Measurements from ENCODE around the gene HDAC4.

Gene HDAC4

DNA sequence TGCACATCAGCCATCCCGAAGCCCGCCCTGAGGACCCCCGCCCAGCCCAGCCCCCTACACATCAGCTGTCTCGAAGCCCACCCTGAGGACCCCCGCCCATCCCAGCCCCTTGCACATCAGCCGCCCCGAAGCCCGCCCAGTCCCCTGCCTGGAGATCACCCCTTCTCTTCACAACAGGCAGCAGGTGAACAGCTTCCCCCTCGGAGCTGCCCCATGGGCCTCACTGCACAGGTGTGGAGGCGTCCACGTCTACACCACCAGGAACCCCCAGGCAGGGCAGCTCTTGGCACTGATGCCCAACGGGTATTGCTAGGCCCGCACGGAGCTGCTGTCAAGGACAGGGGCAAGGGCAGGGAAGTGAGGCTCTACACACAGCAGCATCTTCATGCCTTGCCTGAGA lies 137.6 kb downstream of the HDAC4 start:
- Histone ChIP-seq H3K9ac (ENCODE audit: insufficient read length, low read depth) (no peak overlapping the region), H3K4me3 (ENCODE audit: insufficient read length, low read depth) (no peak overlapping the region), H3K4me1 (ENCODE audit: insufficient read depth, insufficient read length) (peaks cover 33% of the 10 kb centered on the region), H3K9me3 (ENCODE audit: insufficient read depth, low read length) (0 out of 2 replicates have a peak, but pooled peaks cover under 1% of the 10 kb centered on the region), H3K36me3 (ENCODE audit: insufficient read depth, insufficient read length, low read length) (peaks cover 3% of the 10 kb centered on the region), H3K27me3 (ENCODE audit: insufficient read depth, insufficient read length) (no peaks in the 10 kb centered on the region)
- TF ChIP-seq SUZ12 (IDR thresholded peaks at IDR 0.05; ENCODE audit: extremely low read depth, insufficient read depth, insufficient read length), result no peak
- no peak for TF ChIP-seq ZNF274 (IDR thresholded peaks at IDR 0.05; ENCODE audit: low read depth, low read length)
- TF ChIP-seq YY1 (IDR thresholded peaks at IDR 0.05; ENCODE audit: insufficient read depth, insufficient read length), result no peak
- no peak for DNase-seq (ENCODE audit: low read depth, low spot score)

DNA sequence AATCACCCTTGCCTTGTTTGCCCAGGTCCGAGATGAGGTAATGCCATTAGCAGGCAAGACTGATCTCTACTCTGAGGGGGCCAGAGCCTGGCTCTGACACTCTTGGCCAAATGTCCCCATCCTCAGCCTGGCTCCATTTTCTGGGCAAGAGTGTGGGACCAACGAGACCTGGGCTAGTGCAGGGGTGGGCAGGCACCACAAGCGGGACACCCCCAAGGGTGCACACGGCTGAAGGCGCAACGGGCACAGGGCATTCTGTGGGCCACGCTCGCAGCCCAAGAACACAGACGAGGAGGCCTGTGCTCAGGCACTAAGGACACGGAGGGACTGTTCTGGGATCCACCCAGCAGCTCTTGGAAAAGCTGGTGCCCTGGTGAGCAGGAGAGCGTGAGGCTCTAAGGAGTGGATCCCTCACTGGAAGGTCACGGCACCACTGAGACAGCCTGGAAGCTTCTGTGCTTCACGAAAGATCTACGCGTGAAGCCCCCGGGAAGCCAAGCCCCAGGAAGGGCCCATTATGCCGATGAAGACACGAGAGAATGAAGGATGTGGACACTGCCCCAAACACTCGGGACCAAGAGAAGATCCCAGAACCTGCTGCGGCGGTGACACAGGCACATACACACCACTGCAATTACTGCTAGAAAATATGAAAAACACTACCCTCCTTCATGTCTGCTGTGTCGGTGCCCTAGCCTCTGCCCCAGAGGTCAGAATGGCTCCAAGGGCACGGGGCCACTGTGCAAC lies 138.2 kb downstream of the HDAC4 start:
- Histone ChIP-seq H3K9ac (ENCODE audit: insufficient read length, low read depth) (no peak overlapping the region), H3K36me3 (ENCODE audit: insufficient read depth, insufficient read length, low read length) (peaks cover 3% of the 10 kb centered on the region), H3K27me3 (ENCODE audit: insufficient read depth, insufficient read length) (no peaks in the 10 kb centered on the region), H3K4me1 (ENCODE audit: insufficient read depth, insufficient read length) (peaks cover 33% of the 10 kb centered on the region), H3K9me3 (ENCODE audit: insufficient read depth, low read length) (peaks cover 6% of the 10 kb centered on the region; the same call in 1 of the 2 replicates), H3K4me3 (ENCODE audit: insufficient read length, low read depth) (no peak overlapping the region)
- no peak for TF ChIP-seq ZNF274 (IDR thresholded peaks at IDR 0.05; ENCODE audit: low read depth, low read length)
- no peak for TF ChIP-seq YY1 (IDR thresholded peaks at IDR 0.05; ENCODE audit: insufficient read depth, insufficient read length)
- TF ChIP-seq SUZ12 (IDR thresholded peaks at IDR 0.05; ENCODE audit: extremely low read depth, insufficient read depth, insufficient read length), result no peak
- no peak for DNase-seq (ENCODE audit: low read depth, low spot score)

DNA sequence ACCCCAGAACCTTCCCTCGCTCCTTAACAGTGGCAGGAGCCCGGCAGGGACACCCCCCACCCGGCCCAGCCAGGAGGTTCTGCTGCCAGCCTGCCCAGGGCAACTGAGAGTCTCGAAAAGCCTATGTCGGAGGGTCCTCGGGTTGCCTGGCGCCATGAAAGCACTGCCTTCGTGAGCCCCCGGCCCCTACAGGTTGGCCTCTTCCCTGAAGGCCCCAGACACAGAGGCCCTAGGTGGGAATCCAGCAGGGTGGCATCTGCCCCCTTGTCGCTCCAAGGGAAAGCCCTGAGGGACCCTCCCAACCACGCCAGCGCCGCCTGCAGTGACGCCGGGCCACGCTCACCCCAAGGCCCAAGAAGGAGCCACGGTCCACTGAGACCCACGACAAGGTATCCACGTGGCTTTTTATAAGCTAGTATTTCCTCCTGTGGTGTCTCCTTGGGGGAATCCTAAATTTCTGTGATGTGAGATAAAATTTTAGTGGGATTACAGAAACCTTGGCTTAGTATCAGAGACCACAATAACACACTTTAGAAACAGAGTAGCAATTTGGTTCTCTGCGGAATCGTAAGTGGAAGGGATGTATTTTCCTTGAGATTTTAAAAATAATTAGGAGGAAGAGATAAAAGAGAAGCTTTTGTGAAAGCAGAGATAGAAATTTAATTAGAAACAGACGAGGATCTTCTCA lies 138.9 kb downstream of the HDAC4 start:
- Histone ChIP-seq H3K9me3 (ENCODE audit: insufficient read depth, low read length) (peaks cover 11% of the 10 kb centered on the region; the same call in 1 of the 2 replicates), H3K9ac (ENCODE audit: insufficient read length, low read depth) (no peak overlapping the region), H3K4me1 (ENCODE audit: insufficient read depth, insufficient read length) (peaks cover 27% of the 10 kb centered on the region), H3K36me3 (ENCODE audit: insufficient read depth, insufficient read length, low read length) (peaks cover 3% of the 10 kb centered on the region), H3K27me3 (ENCODE audit: insufficient read depth, insufficient read length) (no peaks in the 10 kb centered on the region), H3K4me3 (ENCODE audit: insufficient read length, low read depth) (no peak overlapping the region)
- DNase-seq (ENCODE audit: low read depth, low spot score), result no peak
- TF ChIP-seq SUZ12 (IDR thresholded peaks at IDR 0.05; ENCODE audit: extremely low read depth, insufficient read depth, insufficient read length) (no peak), ZNF274 (IDR thresholded peaks at IDR 0.05; ENCODE audit: low read depth, low read length) (no peak), YY1 (IDR thresholded peaks at IDR 0.05; ENCODE audit: insufficient read depth, insufficient read length) (no peak)

DNA sequence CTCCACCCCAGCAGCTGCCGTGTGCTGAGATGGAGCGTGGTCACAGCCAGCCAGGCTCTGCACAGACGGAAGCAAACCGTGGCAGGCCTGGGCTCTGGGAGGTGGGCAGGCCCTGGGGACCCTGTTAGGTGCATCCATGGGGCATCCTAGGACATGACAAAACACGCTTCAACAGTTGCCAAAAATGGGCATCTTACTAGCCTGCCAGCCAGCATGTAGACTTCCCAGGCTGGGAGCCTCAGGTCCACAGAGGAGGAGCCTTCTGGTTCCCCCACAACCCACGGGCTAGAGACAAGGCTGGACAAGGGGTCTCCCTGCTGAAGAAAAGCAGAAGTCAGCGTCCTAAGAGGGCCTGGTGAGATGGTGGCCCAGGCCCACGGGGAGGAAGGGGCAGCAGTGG lies 139.5 kb downstream of the HDAC4 start:
- no peak for DNase-seq (ENCODE audit: low read depth, low spot score)
- no peak overlapping the region for H3K4me3 ChIP-seq (ENCODE audit: insufficient read length, low read depth)
- H3K27me3 ChIP-seq (ENCODE audit: insufficient read depth, insufficient read length), result no peaks in the 10 kb centered on the region
- H3K36me3 ChIP-seq (ENCODE audit: insufficient read depth, insufficient read length, low read length), result peaks cover 3% of the 10 kb centered on the region
- H3K9me3 ChIP-seq (ENCODE audit: insufficient read depth, low read length), result peaks cover 11% of the 10 kb centered on the region; the same call in 1 of the 2 replicates
- peaks cover 24% of the 10 kb centered on the region for H3K4me1 ChIP-seq (ENCODE audit: insufficient read depth, insufficient read length)
- H3K9ac ChIP-seq (ENCODE audit: insufficient read length, low read depth), result no peak overlapping the region
- no peak for TF ChIP-seq ZNF274 (IDR thresholded peaks at IDR 0.05; ENCODE audit: low read depth, low read length)
- no peak for TF ChIP-seq SUZ12 (IDR thresholded peaks at IDR 0.05; ENCODE audit: extremely low read depth, insufficient read depth, insufficient read length)
- no peak for TF ChIP-seq YY1 (IDR thresholded peaks at IDR 0.05; ENCODE audit: insufficient read depth, insufficient read length)

DNA sequence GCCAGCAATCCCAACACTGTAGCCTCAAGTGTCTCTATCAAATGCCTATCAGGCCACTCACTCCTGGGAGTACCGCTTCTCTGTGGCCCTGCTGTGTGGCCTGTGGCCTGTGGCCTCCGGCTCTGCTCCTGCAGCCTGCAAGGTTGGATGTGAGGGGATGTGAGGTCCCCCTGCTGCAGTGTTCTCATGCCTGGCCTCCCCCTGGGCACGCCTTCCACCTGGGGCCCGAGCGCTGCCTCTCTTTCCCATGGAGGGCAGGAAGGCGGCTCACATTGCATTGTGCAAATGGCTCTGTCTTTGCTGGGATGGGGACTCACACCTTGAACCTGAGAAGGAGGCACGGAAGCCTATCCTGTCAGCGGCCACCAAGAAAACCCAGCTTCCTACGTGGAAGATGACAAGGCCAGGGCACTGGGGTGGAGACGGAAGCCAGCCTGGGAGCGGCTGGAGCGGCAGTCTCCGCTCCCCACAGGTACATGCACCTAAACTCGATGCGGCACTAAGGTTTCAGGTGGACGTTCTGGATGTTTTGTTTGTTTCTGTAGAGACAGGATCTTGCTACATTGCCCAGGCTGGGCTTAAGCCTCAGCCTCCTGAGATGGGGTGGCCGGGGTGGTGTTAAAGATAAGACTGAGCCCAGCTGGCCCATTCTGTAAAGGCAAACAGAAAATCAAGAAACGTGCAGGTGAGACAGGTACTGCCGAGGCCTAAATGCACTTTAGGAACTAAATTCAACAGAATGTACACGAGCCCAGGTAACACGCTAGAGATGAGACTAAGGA lies 140.1 kb downstream of the HDAC4 start:
- Histone ChIP-seq H3K4me1 (ENCODE audit: insufficient read depth, insufficient read length) (peaks cover 18% of the 10 kb centered on the region), H3K4me3 (ENCODE audit: insufficient read length, low read depth) (no peak overlapping the region), H3K27me3 (ENCODE audit: insufficient read depth, insufficient read length) (no peaks in the 10 kb centered on the region), H3K9ac (ENCODE audit: insufficient read length, low read depth) (no peak overlapping the region), H3K36me3 (ENCODE audit: insufficient read depth, insufficient read length, low read length) (peaks cover 3% of the 10 kb centered on the region), H3K9me3 (ENCODE audit: insufficient read depth, low read length) (peaks cover 11% of the 10 kb centered on the region; the same call in 1 of the 2 replicates)
- TF ChIP-seq SUZ12 (IDR thresholded peaks at IDR 0.05; ENCODE audit: extremely low read depth, insufficient read depth, insufficient read length), result no peak
- no peak for TF ChIP-seq YY1 (IDR thresholded peaks at IDR 0.05; ENCODE audit: insufficient read depth, insufficient read length)
- TF ChIP-seq ZNF274 (IDR thresholded peaks at IDR 0.05; ENCODE audit: low read depth, low read length), result no peak
- DNase-seq (ENCODE audit: low read depth, low spot score), result no peak

DNA sequence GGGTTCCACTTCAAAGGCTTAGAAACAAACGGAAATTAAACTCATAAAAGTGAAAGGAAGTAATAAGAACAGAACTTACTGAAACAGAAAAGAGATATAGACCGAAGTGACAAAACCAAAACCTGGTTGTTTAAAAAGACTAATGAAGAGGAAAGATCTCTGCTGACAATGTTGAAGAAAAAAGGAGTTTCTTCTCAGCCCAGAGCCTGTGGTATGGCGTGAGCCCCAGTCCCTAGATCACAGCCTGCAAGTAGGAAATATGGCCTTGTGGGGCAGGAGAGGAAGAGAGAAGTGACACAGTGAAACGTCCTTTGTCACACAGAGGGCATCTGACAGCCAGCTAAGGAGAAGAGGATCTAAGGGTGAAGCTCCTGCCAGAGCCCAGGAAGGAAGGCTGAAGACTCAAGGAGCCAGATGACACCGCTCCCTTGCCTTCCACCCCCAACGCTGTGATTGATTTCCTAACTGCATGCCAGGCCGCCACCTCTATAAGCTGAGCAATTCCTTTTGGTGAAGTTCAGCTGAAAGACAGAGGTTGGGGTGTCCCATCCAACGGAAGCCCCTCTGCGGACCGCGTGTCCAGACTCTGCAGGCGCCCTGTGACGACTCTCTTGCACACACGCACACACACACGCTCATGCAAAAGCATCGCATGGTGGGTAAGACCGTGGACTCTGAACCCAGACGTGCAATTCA lies 141.1 kb downstream of the HDAC4 start:
- H3K9ac ChIP-seq (ENCODE audit: insufficient read length, low read depth), result no peak overlapping the region
- TF ChIP-seq YY1 (IDR thresholded peaks at IDR 0.05; ENCODE audit: insufficient read depth, insufficient read length), result no peak
- TF ChIP-seq ZNF274 (IDR thresholded peaks at IDR 0.05; ENCODE audit: low read depth, low read length), result no peak
- no peak for TF ChIP-seq SUZ12 (IDR thresholded peaks at IDR 0.05; ENCODE audit: extremely low read depth, insufficient read depth, insufficient read length)
- H3K36me3 ChIP-seq (ENCODE audit: insufficient read depth, insufficient read length, low read length), result peaks cover 3% of the 10 kb centered on the region
- peaks cover 12% of the 10 kb centered on the region for H3K4me1 ChIP-seq (ENCODE audit: insufficient read depth, insufficient read length)
- no peaks in the 10 kb centered on the region for H3K27me3 ChIP-seq (ENCODE audit: insufficient read depth, insufficient read length)
- no peak for DNase-seq (ENCODE audit: low read depth, low spot score)
- H3K9me3 ChIP-seq (ENCODE audit: insufficient read depth, low read length), result peaks cover 11% of the 10 kb centered on the region; the same call in 1 of the 2 replicates
- no peak overlapping the region for H3K4me3 ChIP-seq (ENCODE audit: insufficient read length, low read depth)
